ENCODE measurements around the gene SECISBP2.

The SECISBP2 gene

DNA sequence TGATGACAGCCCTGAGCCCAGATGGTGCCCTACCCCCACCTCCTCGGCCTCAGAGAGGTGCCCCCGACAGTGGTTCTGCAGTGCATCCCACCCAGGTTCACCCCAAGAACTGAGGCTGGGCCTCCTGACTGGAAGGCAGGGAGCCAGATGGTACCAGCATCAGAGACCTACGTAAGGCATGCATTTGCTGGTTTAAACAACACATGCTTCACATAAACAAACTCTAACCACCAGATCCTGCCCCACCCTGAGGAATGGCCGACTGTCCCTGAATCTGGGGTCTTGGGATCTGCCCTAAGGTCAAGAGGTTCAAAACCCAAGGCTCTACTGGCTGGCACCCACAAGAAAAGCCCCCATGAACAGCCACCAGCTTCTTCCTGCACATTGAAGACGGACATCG lies 73.3 kb downstream of the SECISBP2 start:
- H3K9ac ChIP-seq (ENCODE audit: low read length) = no peak overlapping the region
- no peaks in the 10 kb centered on the region for H3K36me3 ChIP-seq (ENCODE audit: low read length)
- no peaks in the 10 kb centered on the region for H3K9me2 ChIP-seq (replicated peaks; ENCODE audit: insufficient read depth, low read length)
- H3K9me3 ChIP-seq (ENCODE audit: insufficient read depth, low read length) = no peaks in the 10 kb centered on the region
- no peak overlapping the region for H2AFZ ChIP-seq (ENCODE audit: low read depth, low read length, severe bottlenecking)
- H3F3A ChIP-seq (ENCODE audit: insufficient read depth) = no peaks in the 10 kb centered on the region
- no peak overlapping the region for H3K4me3 ChIP-seq (ENCODE audit: insufficient read depth, low read length, poor library complexity, severe bottlenecking)
- no peak overlapping the region for H3K27ac ChIP-seq (ENCODE audit: low read depth, low read length)
- H4K20me1 ChIP-seq (ENCODE audit: low read depth, low read length) = no peaks in the 10 kb centered on the region
- H3K4me2 ChIP-seq (ENCODE audit: low read depth, low read length, poor library complexity, severe bottlenecking) = no peak overlapping the region
- no peaks in the 10 kb centered on the region for H3K79me2 ChIP-seq (ENCODE audit: insufficient read depth, low read length)
- no peaks in the 10 kb centered on the region for H3K27me3 ChIP-seq (ENCODE audit: low read length)
- TF ChIP-seq, protein P1, sequence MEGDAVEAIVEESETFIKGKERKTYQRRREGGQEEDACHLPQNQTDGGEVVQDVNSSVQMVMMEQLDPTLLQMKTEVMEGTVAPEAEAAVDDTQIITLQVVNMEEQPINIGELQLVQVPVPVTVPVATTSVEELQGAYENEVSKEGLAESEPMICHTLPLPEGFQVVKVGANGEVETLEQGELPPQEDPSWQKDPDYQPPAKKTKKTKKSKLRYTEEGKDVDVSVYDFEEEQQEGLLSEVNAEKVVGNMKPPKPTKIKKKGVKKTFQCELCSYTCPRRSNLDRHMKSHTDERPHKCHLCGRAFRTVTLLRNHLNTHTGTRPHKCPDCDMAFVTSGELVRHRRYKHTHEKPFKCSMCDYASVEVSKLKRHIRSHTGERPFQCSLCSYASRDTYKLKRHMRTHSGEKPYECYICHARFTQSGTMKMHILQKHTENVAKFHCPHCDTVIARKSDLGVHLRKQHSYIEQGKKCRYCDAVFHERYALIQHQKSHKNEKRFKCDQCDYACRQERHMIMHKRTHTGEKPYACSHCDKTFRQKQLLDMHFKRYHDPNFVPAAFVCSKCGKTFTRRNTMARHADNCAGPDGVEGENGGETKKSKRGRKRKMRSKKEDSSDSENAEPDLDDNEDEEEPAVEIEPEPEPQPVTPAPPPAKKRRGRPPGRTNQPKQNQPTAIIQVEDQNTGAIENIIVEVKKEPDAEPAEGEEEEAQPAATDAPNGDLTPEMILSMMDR (IDR thresholded peaks at IDR 0.05; ENCODE audit: insufficient read depth, low read length, poor library complexity, severe bottlenecking) = no peak
- TF ChIP-seq EZH2phosphoT487 (conservative IDR thresholded peaks at IDR 0.05; ENCODE audit: low read length) = no peak

DNA sequence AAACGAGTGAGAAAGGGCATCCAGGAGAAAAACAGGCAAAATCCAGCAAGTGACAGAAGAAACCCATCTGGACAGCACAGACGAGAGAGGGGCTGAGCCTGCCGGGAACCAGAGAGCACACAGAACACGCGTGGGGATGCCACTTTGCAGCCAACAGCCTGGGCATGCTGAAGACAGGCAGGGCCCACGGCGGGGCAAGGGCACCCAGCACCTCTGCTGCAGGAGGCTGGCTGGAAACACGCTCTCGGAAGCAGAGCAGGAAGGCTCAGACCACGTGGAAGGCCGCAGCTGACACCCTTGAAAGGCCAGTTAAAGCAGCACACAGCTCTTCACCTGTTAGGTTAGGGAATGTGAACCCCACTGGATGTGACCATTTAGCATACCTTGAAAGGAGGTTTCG lies 76.1 kb downstream of the SECISBP2 start:
- H4K20me1 ChIP-seq (ENCODE audit: low read depth, low read length) = no peaks in the 10 kb centered on the region
- TF ChIP-seq EZH2phosphoT487 (conservative IDR thresholded peaks at IDR 0.05; ENCODE audit: low read length) = no peak
- TF ChIP-seq, protein P1 (IDR thresholded peaks at IDR 0.05; ENCODE audit: insufficient read depth, low read length, poor library complexity, severe bottlenecking) = no peak
- no peaks in the 10 kb centered on the region for H3K27me3 ChIP-seq (ENCODE audit: low read length)
- no peak overlapping the region for H3K27ac ChIP-seq (ENCODE audit: low read depth, low read length)
- no peak overlapping the region for H3K9ac ChIP-seq (ENCODE audit: low read length)
- H3K4me3 ChIP-seq (ENCODE audit: insufficient read depth, low read length, poor library complexity, severe bottlenecking) = no peak overlapping the region
- no peaks in the 10 kb centered on the region for H3K9me3 ChIP-seq (ENCODE audit: insufficient read depth, low read length)
- H3K4me2 ChIP-seq (ENCODE audit: low read depth, low read length, poor library complexity, severe bottlenecking) = no peak overlapping the region
- H3F3A ChIP-seq (ENCODE audit: insufficient read depth) = no peaks in the 10 kb centered on the region
- H3K9me2 ChIP-seq (replicated peaks; ENCODE audit: insufficient read depth, low read length) = no peaks in the 10 kb centered on the region
- H2AFZ ChIP-seq (ENCODE audit: low read depth, low read length, severe bottlenecking) = no peak overlapping the region
- no peaks in the 10 kb centered on the region for H3K36me3 ChIP-seq (ENCODE audit: low read length)
- H3K79me2 ChIP-seq (ENCODE audit: insufficient read depth, low read length) = no peaks in the 10 kb centered on the region

GRCh38 chr9:89395931-89396710 lies 77.8 kb downstream of the SECISBP2 start:
- H3K4me3 ChIP-seq (ENCODE audit: insufficient read depth, low read length, poor library complexity, severe bottlenecking) = no peak overlapping the region
- no peak overlapping the region for H3K27ac ChIP-seq (ENCODE audit: low read depth, low read length)
- no peak overlapping the region for H3K9ac ChIP-seq (ENCODE audit: low read length)
- no peaks in the 10 kb centered on the region for H3K9me3 ChIP-seq (ENCODE audit: insufficient read depth, low read length)
- H3K36me3 ChIP-seq (ENCODE audit: low read length) = no peaks in the 10 kb centered on the region
- no peaks in the 10 kb centered on the region for H3K9me2 ChIP-seq (replicated peaks; ENCODE audit: insufficient read depth, low read length)
- H3K79me2 ChIP-seq (ENCODE audit: insufficient read depth, low read length) = no peaks in the 10 kb centered on the region
- H3K4me2 ChIP-seq (ENCODE audit: low read depth, low read length, poor library complexity, severe bottlenecking) = no peak overlapping the region
- TF ChIP-seq, protein P1 (IDR thresholded peaks at IDR 0.05; ENCODE audit: insufficient read depth, low read length, poor library complexity, severe bottlenecking) = no peak
- no peak for TF ChIP-seq EZH2phosphoT487 (conservative IDR thresholded peaks at IDR 0.05; ENCODE audit: low read length)
- no peaks in the 10 kb centered on the region for H3K27me3 ChIP-seq (ENCODE audit: low read length)
- H3F3A ChIP-seq (ENCODE audit: insufficient read depth) = no peaks in the 10 kb centered on the region
- no peak overlapping the region for H2AFZ ChIP-seq (ENCODE audit: low read depth, low read length, severe bottlenecking)
- H4K20me1 ChIP-seq (ENCODE audit: low read depth, low read length) = no peaks in the 10 kb centered on the region

Measured in SU-DHL-6 (cell line).